Kidney (tissue), 14 donors: ENCODE data around the gene NUDT22. TPM values are rescaled to one million over a fixed set of nuclear protein-coding genes. Genes with fewer than 3 reads are reported as not detected.
A peak's percentile ranks its signal among the peaks of the same experiment; 100 is the strongest.

ENCODE experiments used
- DNase-seq, 5 donors: peaks; one replicate each; pipeline ENCODE4 v3.0.0-alpha.2; 2013 to 2020
- FAIRE-seq: peaks from 2 replicates; lab custom pipeline; 2012; peaks lifted over from hg19 to GRCh38; lab: Jason Lieb, UNC
- H3K27ac ChIP-seq, 2 donors: one replicate each; pipeline ENCODE4 v1.7.0; 2013; ENCODE audit warnings: low read depth in 2 of 2, low read length in 2 of 2, inconsistent platforms in 1 of 2
- H3K27me3 ChIP-seq: one replicate; pipeline ENCODE4 v1.7.1; 2013; ENCODE audit warnings: low read length, inconsistent platforms; ENCODE audit not compliant: control insufficient read depth, insufficient read depth
- H3K36me3 ChIP-seq, 3 donors: one replicate each; pipeline versions ENCODE4 v1.7.0 to v1.7.1; 2013; ENCODE audit warnings: low read length in 3 of 3, control low read depth in 1 of 3, inconsistent platforms in 1 of 3; ENCODE audit not compliant: insufficient read depth in 3 of 3, control insufficient read depth in 2 of 3
- H3K4me1 ChIP-seq, 3 donors: one replicate each; pipeline versions ENCODE4 v1.7.0 to v1.7.1; 2013; ENCODE audit warnings: low read length in 3 of 3, inconsistent platforms in 1 of 3, low read depth in 1 of 3; ENCODE audit not compliant: control insufficient read depth in 2 of 3, insufficient read depth in 2 of 3
- H3K4me3 ChIP-seq, 3 donors: one replicate each; pipeline versions ENCODE4 v1.7.0 to v1.8.1; 2013; ENCODE audit warnings: low read length in 3 of 3, control low read depth in 1 of 3, inconsistent platforms in 1 of 3
- H3K9ac ChIP-seq, 3 donors: one replicate each; pipeline versions ENCODE4 v1.7.0 to v1.7.1; 2013; ENCODE audit warnings: low read length in 3 of 3, control low read depth in 1 of 3, inconsistent platforms in 1 of 3
- H3K9me3 ChIP-seq, 3 donors: one replicate each; pipeline versions ENCODE4 v1.7.0 to v1.7.1; 2013; ENCODE audit warnings: low read length in 3 of 3, control low read depth in 1 of 3, inconsistent platforms in 1 of 3; ENCODE audit not compliant: control insufficient read depth in 2 of 3, insufficient read depth in 1 of 3
- CTCF ChIP-seq: IDR thresholded peaks from 3 replicates; pipeline ENCODE4 v1.5.1; 2012; ENCODE audit warnings: mild to moderate bottlenecking, moderate library complexity, borderline replicate concordance; ENCODE audit not compliant: insufficient read depth; ENCODE audit errors: extremely low read depth
- intact Hi-C: fragments of 100-400 bp; cut with DNase I; formaldehyde crosslinking; loops from one replicate; pipeline ENCODE4 v1.11.1; 2022
- polyA plus RNA-seq: library from polyadenylated mRNA; stranded (reverse); fragments of 350-450 nt; fragmentation: Illumina TruSeq; extraction: RNeasy Lipid Tissue Mini Kit (QIAGEN cat#74804); gene quantifications from one replicate; pipeline ENCODE4 v1.2.3, GENCODE V29; 2014; ENCODE audit warnings: low read depth, low replicate concordance; ENCODE audit not compliant: insufficient read depth
- total RNA-seq: library from RNA; stranded (reverse); fragmentation: NEBNext Ultra II Directional; extraction: Animal tissue kit (Norgen Biotek cat#: 25700); gene quantifications from one replicate; pipeline ENCODE4 v1.2.1, GENCODE V29; 2021
- donor health status: control.
- donor health status: control.
- donor health status: control.
- donor health status: control.
- donor health status: control.
- donor health status: DM: yes; HTN: yes; CAD: no.
- donor health status: Normal renal cell carcinoma (clear cell type).

Gene NUDT22
- total and polyA plus RNA-seq, 2 donors from 2014 or later, result 64.5 to 150 TPM

- Histone ChIP-seq H3K4me1 (peaks cover 0 to 40% (median 33%) of the 10 kb centered on the region in 3 donors), H3K36me3 (peaks cover 0 to 9% (median 8%) of the 10 kb centered on the region in 3 donors), H3K4me3 (peak overlapping the region; percentile 37 to 70 (median 44)), H3K9me3 (no peaks in the 10 kb centered on the region), H3K27ac (peak overlapping the region in 1 of 2 donors; percentile 86), H3K9ac (peak overlapping the region in 2 of 3 donors; percentile 4 to 30), H3K27me3 (no peaks in the 10 kb centered on the region)
- peak in 1 of 5 donors; percentile 85 for DNase-seq
- no peak for FAIRE-seq
- TF ChIP-seq CTCF, result no peak
- intact Hi-C loops, result no loop called here
Measured at GRCh38 chr11:64235437-64236161, 9.5 kb downstream of the NUDT22 start.

- no peak for TF ChIP-seq CTCF
- peaks cover 0 to 36% (median 35%) of the 10 kb centered on the region in 3 donors for H3K4me1 ChIP-seq
- H3K9me3 ChIP-seq, result no peaks in the 10 kb centered on the region
- H3K9ac ChIP-seq, result no peak overlapping the region
- DNase-seq (peak in 1 of 5 donors; percentile 89), FAIRE-seq (no peak)
- intact Hi-C loops, result no loop called here
- H3K36me3 ChIP-seq, result peaks cover 0 to 9% (median 8%) of the 10 kb centered on the region in 3 donors
- H3K27ac ChIP-seq, result no peak overlapping the region
- no peaks in the 10 kb centered on the region for H3K27me3 ChIP-seq
- H3K4me3 ChIP-seq, result no peak overlapping the region
Measured at GRCh38 chr11:64237484-64237951, 11.4 kb downstream of the NUDT22 start.

- Histone ChIP-seq H3K9ac (no peak overlapping the region), H3K36me3 (peaks cover 0 to 9% (median 8%) of the 10 kb centered on the region in 3 donors), H3K4me3 (no peak overlapping the region), H3K4me1 (peaks cover 0 to 37% (median 36%) of the 10 kb centered on the region in 3 donors), H3K27ac (no peak overlapping the region), H3K27me3 (no peaks in the 10 kb centered on the region), H3K9me3 (no peaks in the 10 kb centered on the region)
- TF ChIP-seq CTCF, result no peak
- intact Hi-C loops, result no loop called here
- FAIRE-seq (no peak), DNase-seq (no peak)
Measured at GRCh38 chr11:64238076-64238475, 12.0 kb downstream of the NUDT22 start.
